CD4-positive, alpha-beta T cell treated with Interleukin-15 for 1 hour (primary cell): ENCODE results near the gene FKBP5.
A peak's percentile ranks its signal among the peaks of the same experiment; 100 is the strongest.
"Not testable (repeated sequence)": the region's sequence is repeated elsewhere in the genome, so short reads cannot be mapped to it uniquely, and the experiment has no call there.

Experiments
- DNase-seq: peaks from one replicate; pipeline ENCODE4 v3.0.0-alpha.2; 2020

Gene FKBP5

DNA sequence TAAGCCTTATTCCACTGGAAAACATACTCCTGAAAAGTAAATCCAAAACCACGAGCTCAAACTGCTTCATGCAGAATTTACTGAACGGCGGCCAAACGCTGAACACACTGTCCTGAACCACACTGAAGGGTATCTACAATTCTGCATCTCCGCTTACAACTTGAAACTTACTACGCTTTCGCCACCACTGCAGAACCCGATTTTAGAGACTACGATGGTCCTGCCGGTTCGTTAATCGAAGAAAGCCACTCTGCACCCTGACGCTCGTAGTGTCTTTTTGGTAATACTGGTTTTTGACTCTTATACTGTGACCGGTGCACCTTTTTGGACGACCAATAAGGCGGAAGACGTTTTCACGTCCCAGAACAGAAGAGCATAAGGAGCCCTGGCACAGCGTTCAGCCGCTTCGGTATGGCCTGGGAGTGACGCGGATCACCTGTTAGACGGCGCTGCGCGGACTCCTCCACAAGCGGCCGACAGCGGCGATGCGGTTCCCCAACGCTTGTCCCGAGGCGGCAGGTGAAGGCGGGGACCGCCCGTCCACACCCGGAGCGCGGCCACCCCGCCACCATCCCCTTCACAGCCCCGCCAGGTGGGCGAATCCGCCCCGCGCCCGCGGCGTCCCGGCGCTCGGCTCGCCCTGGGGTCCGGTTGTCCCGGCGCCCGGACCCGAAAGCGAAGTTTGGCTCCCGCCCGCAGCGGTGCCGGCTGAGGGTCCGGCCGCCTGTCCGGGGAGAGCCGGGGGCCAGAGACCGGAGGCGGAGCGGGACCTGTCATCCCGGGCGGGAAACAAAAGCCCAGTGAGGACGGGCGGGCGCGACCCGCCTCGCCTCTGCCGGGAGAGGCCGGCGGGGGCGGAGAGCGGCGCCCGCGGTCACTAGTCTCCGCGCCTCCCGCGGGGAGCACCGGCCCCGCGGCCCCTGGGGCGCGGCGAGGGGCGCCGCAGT lies 784 bp downstream of the FKBP5 start:
- peak; percentile 58 for DNase-seq

GRCh38 chr6:35686873-35687555 lies 1.7 kb downstream of the FKBP5 start:
- DNase-seq: no peak

DNA sequence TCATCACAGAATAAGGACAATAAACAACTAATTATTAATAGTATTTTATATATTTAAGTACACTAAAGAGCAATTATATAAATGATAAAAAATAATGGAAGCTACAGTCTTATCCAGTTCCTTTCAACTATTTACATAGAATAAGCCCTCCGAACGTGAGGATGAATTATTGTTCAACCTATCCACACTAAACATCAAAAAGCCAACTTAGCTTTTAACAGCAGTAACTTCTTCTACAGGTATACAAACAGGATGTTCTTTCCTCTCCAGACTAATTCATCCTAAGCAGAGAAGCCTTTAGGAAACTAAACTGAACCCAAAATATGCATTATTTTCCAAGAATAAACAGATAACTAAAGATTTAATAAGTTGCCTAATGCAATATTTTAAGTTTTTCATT lies 2.3 kb downstream of the FKBP5 start:
- DNase-seq: no peak

DNA sequence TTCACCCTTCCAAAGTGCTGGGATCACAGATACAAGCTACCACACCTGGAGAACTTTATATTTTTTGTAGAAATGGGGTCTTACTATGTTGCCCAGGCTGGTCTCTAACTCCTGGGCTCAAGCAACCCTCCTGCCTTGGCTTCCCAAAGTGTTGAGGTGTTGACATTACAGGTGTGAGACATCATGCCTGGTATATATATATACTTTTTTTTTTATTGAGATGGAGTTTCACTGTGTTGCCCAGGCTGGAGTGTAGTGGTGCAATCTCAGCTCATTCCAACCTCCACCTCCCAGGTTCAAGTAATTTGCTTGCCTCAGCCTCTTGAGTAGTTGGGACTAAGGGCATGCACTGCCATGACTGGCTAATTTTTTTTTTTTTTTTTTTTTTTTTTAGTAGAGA lies 5.4 kb downstream of the FKBP5 start:
- DNase-seq: no peak

GRCh38 chr6:35681298-35681697 lies 7.4 kb downstream of the FKBP5 start:
- no peak for DNase-seq

DNA sequence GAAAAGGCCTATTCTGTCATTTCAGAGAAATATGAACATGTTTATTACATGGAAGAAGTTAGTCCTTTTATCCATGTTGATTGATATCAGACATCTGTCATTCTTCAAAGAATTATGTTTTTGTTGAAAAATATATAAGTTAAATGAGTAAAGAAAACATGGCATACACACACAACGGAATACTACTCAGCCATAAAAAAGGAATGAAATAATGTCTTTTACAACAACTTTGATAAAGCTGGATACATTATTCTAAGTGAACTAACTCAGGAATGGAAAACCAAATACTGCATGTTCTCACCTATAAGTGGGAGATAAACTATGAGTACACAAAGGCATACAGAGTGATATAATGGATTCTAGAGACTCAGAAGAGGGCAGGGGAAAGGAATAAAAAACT lies 9.3 kb downstream of the FKBP5 start:
- DNase-seq: no peak

GRCh38 chr6:35678814-35679213 lies 9.9 kb downstream of the FKBP5 start:
- no peak for DNase-seq

DNA sequence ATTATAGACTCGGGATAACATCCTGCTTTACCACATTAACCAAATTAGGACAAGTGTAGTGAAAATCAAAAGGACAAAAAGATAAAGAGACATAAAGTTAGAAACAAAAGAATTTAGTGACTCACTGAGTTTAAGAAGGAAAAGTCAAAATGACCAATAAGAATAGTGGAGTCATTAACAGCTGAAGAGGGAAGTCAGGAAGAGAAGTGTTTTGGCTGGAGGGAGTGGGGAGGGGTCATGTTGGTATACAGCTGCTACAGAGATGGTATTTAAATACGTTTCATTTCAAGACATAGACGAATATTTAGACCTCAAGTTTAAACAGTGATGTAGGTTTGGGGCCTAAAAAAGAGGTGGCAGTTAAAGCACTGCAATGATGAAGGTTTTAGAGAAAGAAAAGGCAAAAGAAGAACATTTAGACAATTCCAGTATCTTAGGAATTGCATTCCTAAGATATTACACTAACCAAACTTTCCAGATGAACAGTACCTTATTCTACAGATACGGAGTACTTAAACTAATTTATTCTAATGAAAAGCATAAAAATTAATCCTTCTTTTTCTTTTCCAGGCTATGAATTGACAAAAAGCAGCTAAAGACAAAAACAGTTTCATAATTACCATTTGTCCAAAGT lies 10.6 kb downstream of the FKBP5 start:
- DNase-seq: no peak

GRCh38 chr6:35677456-35677855 lies 11.3 kb downstream of the FKBP5 start:
- no peak for DNase-seq

DNA sequence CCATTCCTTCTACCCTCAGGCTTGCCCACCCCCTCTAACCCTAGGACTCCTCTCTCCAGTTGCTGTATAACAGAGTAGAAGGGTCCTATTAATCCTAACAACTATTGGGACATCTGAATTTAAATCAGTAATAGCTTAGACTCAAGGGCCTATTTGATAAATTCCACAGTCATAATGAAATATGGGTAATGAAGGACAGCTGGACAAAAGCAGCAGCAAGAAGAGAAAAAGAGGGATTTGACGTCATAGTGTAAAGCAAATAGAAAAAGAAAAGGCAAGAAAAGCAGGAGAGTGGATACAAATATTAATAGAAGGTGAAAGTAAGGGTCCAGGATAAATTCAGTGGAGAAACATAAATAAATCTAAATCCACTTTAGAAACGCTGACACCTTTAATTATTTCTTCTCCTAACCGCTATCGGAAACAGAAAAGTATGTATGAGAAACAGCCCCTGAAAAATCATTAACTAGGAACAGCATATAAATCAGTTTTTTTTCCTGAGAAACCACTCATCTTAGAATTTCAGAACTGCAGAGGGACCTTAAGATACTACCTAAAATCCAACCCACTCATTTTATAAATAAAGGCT lies 12.8 kb downstream of the FKBP5 start:
- DNase-seq: no peak

DNA sequence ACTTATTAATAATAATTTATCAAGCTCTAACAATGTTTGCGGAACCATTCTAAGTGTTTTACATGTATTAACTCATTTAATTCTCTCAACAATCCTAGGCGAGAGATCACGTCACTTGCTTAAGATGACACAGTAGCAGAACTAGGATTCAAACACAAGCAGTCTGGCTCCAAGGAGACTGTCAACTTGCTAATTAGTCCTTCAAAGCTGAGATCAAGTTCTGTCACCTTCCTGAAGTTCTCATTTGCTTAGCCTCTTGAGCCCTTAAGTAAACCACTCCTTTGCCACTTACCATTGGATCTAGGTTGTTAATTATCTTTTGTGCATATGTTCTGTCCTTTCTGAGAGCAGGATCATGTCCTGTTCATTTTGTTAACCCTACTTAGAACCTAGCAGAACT lies 14.1 kb downstream of the FKBP5 start:
- DNase-seq: no peak

- no peak for DNase-seq
Measured at GRCh38 chr6:35673755-35674154, 15.0 kb downstream of the FKBP5 start.

GRCh38 chr6:35673284-35673666 lies 15.4 kb downstream of the FKBP5 start:
- not testable (repeated sequence) for DNase-seq

GRCh38 chr6:35670453-35670852 lies 18.3 kb downstream of the FKBP5 start:
- DNase-seq: not testable (repeated sequence)

DNA sequence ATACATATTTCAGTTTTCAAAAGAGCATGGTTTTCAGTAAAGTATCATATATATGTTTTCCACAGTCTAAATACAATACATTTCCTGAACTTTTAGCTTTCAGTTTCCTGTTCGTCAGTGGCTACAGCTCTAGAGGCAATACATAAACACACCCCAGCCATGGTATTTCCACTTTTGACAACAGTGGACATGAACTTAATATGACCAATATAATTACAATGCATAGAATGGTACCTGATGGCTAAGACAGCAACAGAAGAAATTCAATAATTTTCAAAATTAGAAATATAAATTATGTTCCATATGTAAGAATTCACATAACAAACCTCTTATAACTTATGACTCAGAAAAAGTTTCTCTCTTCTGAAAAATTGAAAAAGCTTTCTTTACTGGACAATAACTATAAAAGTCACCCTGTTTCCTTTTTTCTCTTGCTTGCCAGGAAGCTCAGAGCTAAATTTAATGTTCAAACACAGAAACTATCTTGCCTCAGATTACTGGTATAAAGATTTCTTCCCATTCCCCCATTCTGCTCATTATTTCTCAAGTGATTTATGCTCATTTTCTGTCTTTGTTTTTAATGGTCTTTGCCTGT lies 19.2 kb downstream of the FKBP5 start:
- no peak for DNase-seq

GRCh38 chr6:35668744-35669450 lies 19.8 kb downstream of the FKBP5 start:
- DNase-seq: no peak

DNA sequence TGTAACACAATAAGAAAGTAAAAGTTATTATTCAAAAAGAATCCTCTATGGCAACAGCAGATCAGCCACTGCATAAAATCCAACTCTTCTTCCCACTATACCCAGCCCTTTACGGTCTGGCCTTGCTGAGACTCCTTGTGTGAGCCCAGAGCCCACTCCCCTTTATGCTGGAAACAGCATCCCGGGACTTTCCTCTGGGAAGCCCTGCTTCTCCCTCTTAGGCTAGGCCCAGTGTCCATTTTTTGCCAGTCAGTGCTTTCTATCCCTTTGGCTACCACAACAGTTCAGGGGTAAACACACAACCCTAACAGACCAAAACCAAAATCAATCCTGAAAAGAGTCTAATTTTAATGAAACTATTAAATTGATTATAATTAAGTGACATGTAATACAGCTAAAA lies 20.6 kb downstream of the FKBP5 start:
- DNase-seq: no peak

- no peak for DNase-seq
Measured at GRCh38 chr6:35665573-35665972, 23.1 kb downstream of the FKBP5 start.

- DNase-seq: no peak
Measured at GRCh38 chr6:35664945-35665344, 23.8 kb downstream of the FKBP5 start.

DNA sequence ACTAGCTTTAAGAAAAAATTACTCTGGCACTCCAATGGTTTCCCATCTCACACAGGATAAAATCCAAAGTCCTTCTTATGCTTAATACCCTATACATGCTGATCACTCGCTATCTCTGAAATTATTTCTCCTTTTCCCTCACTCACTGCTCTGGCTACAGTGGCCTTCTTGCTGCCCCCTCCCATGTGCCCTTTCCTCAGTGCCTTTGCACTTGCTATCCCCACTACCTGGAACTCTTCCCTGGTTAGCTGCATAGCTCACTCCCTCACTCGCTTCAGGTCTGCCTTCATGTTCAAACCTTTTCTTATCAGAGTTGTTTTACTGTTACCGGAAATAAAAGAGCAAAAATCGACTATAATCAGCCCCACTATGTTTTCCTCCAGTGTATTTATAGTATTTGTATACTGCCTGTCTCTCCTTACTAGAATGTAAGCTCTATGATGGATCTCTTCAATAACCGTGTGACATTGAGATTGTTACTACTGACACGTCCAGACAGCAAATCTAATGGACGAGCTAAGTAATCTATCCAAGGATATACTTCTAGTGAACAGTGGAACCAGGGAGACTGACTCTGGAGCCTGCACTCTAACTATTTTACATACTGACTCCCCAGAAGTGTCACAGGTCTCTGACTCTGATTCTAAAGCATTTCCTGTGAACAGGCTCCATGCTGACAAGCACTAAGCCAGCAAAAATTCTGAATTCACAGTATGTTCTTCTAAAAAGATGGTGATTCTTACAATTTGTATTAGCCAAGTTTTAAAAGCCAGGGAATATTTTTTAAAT lies 25.1 kb downstream of the FKBP5 start:
- DNase-seq: no peak

DNA sequence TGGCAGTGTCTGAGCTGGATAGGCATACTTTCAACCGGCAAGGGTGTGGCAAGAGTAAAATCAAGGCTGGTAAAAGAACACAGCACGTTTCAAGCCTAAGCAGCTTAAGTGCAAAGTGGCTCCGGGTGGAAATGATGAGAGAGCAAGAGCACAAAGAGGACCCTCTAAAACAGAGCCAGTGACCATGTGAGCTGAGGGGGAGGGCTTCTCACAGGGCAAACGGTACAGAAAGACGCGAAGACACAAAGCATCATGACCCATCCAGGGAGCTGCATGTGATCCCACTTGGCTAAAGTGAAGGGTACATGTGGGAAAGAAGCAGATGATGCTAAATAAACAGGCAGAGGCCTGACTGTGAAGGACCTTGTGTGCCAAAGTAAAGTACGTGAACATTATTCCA lies 25.7 kb downstream of the FKBP5 start:
- DNase-seq: no peak

DNA sequence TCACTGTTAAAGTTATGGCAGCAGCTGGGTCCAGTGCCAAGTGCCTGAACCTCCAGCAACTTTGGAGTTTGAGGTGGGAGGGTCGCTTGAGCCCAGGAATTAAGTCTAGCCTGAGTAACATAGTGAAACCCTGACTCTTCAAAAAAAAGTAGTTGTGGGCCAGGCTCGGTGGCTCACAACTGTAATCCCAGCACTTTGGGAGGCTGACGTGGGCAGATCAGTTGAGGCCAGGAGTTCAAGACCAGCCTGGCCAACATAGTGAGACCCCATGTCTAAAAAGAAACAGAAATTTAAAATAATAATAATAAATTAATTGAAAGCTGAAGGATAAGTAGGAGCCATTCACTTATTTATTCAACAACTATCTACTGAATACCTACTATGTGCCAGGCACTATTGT lies 33.8 kb downstream of the FKBP5 start:
- DNase-seq: no peak
